Uterus (tissue), 4 donors: ENCODE results near the gene GRIK3. TPM values are rescaled to one million over a fixed set of nuclear protein-coding genes. Genes with fewer than 3 reads are reported as not detected.

ENCODE experiments used
- DNase-seq, 2 donors: peaks; one replicate each; pipeline ENCODE4 v3.0.0-alpha.2; 2019 to 2020
- H3K27ac ChIP-seq, 2 donors: fragments of 200-600 bp; sonication (generic); 1 replicate in 1 of 2; 2 replicates in 1 of 2; pipeline ENCODE4 v1.5.1; 2016 to 2018
- H3K27me3 ChIP-seq, 2 donors: fragments of 200-600 bp; sonication (generic); one replicate each; pipeline ENCODE4 v1.5.1; 2018 to 2019; ENCODE audit warnings: control low read depth in 1 of 2
- H3K36me3 ChIP-seq, 2 donors: fragments of 200-600 bp; sonication (generic); one replicate each; pipeline ENCODE4 v1.5.1; 2019; ENCODE audit warnings: control low read depth in 1 of 2
- H3K4me1 ChIP-seq, 2 donors: fragments of 200-600 bp; sonication (generic); one replicate each; pipeline ENCODE4 v1.5.1; 2018 to 2019; ENCODE audit warnings: control low read depth in 1 of 2
- H3K4me3 ChIP-seq, 2 donors: fragments of 200-600 bp; sonication (generic); 1 replicate in 1 of 2; 2 replicates in 1 of 2; pipeline ENCODE4 v1.5.1; 2018 to 2019; ENCODE audit warnings: mild to moderate bottlenecking in 1 of 2
- H3K9me3 ChIP-seq, 2 donors: fragments of 200-600 bp; sonication (generic); one replicate each; pipeline ENCODE4 v1.5.1; 2019; ENCODE audit warnings: control low read depth in 1 of 2
- POLR2A ChIP-seq, 2 donors: fragments of 450-650 bp; IDR thresholded peaks; one replicate each; pipeline ENCODE4 v1.6.1; 2016; ENCODE audit warnings: antibody characterized with exemption in 2 of 2, mild to moderate bottlenecking in 1 of 2, moderate library complexity in 1 of 2
- intact Hi-C: fragments of 100-400 bp; cut with DNase I; formaldehyde crosslinking; loops from one replicate; pipeline ENCODE4 v1.15.1; 2023; ENCODE audit warnings: low total_unique reads
- total RNA-seq, 4 donors: library from RNA; depleted of rRNA in 3 of 4; stranded (reverse); fragments of >200 nt in 3 of 4; gene quantifications; one replicate each; pipeline versions ENCODE4 v1.1.0 to v1.2.4, GENCODE V29; 2014 to 2023
- TF ChIP-seq, protein P1 (sequence below), 4 experiments: fragments of 200-600 bp in 2 of 4; fragments of 450-650 bp in 2 of 4; sonication (generic) in 2 of 4; IDR thresholded peaks; one replicate each; pipeline ENCODE4 v1.5.1; 2016 to 2019; ENCODE audit warnings: antibody characterized with exemption in 4 of 4, mild to moderate bottlenecking in 2 of 4, moderate library complexity in 1 of 4
- donor health status: DM: yes; HTN: yes; CAD: no.

The GRIK3 gene
- total RNA-seq, 4 donors from 2014 or later = 0.52 to 1.6 TPM; not detected in 2

- no peak for DNase-seq
- intact Hi-C loops = no loop called here
- H3K4me3 ChIP-seq = no peak overlapping the region
- TF ChIP-seq, protein P1, sequence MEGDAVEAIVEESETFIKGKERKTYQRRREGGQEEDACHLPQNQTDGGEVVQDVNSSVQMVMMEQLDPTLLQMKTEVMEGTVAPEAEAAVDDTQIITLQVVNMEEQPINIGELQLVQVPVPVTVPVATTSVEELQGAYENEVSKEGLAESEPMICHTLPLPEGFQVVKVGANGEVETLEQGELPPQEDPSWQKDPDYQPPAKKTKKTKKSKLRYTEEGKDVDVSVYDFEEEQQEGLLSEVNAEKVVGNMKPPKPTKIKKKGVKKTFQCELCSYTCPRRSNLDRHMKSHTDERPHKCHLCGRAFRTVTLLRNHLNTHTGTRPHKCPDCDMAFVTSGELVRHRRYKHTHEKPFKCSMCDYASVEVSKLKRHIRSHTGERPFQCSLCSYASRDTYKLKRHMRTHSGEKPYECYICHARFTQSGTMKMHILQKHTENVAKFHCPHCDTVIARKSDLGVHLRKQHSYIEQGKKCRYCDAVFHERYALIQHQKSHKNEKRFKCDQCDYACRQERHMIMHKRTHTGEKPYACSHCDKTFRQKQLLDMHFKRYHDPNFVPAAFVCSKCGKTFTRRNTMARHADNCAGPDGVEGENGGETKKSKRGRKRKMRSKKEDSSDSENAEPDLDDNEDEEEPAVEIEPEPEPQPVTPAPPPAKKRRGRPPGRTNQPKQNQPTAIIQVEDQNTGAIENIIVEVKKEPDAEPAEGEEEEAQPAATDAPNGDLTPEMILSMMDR (IDR thresholded peaks at IDR 0.05) = no peak
- no peak for TF ChIP-seq POLR2A (IDR thresholded peaks at IDR 0.05)
- H3K36me3 ChIP-seq = no peaks in the 10 kb centered on the region
- no peaks in the 10 kb centered on the region for H3K27me3 ChIP-seq
- no peak overlapping the region for H3K27ac ChIP-seq
- H3K4me1 ChIP-seq = no peaks in the 10 kb centered on the region
- H3K9me3 ChIP-seq = no peaks in the 10 kb centered on the region
Measured at GRCh38 chr1:36814083-36814482, 220.2 kb downstream of the GRIK3 start.

DNA sequence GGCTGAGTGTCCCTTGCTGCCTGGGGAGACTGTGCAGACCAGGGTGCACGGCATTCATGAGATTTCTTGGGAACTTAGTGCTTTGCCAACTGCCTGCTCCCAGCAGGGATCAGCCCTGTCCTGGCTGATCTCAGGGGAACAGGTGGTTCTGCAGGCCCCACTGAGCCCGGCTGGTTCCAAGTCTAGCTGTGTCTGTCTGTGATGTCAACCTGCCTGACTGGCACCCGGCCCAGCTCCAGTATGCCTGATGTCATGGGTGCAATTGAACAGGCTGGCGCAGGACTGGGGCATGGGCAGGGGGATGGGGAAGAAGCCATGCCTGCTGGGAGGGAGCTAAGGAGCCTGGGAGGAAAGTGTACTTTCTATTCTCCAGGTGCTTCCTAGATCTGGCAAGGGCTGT, 227.1 kb downstream of the GRIK3 start:
- no peaks in the 10 kb centered on the region for H3K4me1 ChIP-seq
- no peak for DNase-seq
- intact Hi-C loops = no loop called here
- H3K9me3 ChIP-seq = no peaks in the 10 kb centered on the region
- H3K36me3 ChIP-seq = no peaks in the 10 kb centered on the region
- TF ChIP-seq, protein P1 (IDR thresholded peaks at IDR 0.05) = no peak
- TF ChIP-seq POLR2A (IDR thresholded peaks at IDR 0.05) = no peak
- H3K27ac ChIP-seq = no peak overlapping the region
- H3K27me3 ChIP-seq = no peaks in the 10 kb centered on the region
- no peak overlapping the region for H3K4me3 ChIP-seq

DNA sequence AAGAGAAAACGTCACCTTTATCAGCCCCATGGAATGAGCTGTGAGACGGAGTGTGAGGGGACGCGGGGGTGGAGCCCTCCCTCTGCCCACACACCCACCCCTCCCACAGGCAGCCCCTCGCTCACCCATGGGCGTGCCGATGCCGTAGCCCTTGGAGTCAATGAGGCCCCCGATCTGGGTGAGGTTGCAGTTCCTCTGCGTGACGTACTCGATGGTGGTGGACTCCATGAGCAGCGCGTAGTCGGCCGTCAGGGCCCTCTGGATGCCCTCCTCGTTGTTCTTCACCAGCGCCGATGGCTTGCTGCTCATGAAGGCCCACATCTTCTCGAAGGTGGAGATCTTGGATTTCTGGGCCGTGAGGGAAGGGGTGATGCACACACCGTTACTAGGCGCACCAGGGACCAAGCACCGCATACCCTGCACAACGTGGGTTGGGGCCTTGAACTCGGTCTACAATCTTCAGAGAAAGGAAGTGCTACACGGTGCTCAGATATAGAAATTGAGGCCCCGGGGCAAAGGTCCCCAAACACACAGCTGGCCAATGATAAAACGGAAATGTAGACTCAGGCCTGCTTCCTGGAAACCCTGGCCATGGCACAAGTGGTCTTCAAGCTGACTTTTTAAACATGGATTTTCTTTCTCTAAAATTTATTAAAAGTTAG, 228.2 kb downstream of the GRIK3 start:
- Histone ChIP-seq H3K9me3 (no peaks in the 10 kb centered on the region), H3K27me3 (no peaks in the 10 kb centered on the region), H3K4me1 (no peaks in the 10 kb centered on the region), H3K27ac (no peak overlapping the region), H3K4me3 (no peak overlapping the region), H3K36me3 (no peaks in the 10 kb centered on the region)
- no peak for DNase-seq
- TF ChIP-seq, protein P1 (IDR thresholded peaks at IDR 0.05) = no peak
- TF ChIP-seq POLR2A (IDR thresholded peaks at IDR 0.05) = no peak
- intact Hi-C loops = no loop called here

GRCh38 chr1:36804669-36805314, 229.5 kb downstream of the GRIK3 start:
- intact Hi-C loops = no loop called here
- H3K4me1 ChIP-seq = no peaks in the 10 kb centered on the region
- TF ChIP-seq, protein P1 (IDR thresholded peaks at IDR 0.05) = no peak
- no peak for TF ChIP-seq POLR2A (IDR thresholded peaks at IDR 0.05)
- H3K4me3 ChIP-seq = no peak overlapping the region
- DNase-seq = no peak
- H3K36me3 ChIP-seq = no peaks in the 10 kb centered on the region
- H3K9me3 ChIP-seq = no peaks in the 10 kb centered on the region
- H3K27ac ChIP-seq = no peak overlapping the region
- H3K27me3 ChIP-seq = no peaks in the 10 kb centered on the region

GRCh38 chr1:36803868-36804570, 230.3 kb downstream of the GRIK3 start:
- intact Hi-C loops = no loop called here
- H3K27ac ChIP-seq = no peak overlapping the region
- H3K4me1 ChIP-seq = no peaks in the 10 kb centered on the region
- H3K27me3 ChIP-seq = no peaks in the 10 kb centered on the region
- no peaks in the 10 kb centered on the region for H3K9me3 ChIP-seq
- no peak for DNase-seq
- no peak overlapping the region for H3K4me3 ChIP-seq
- H3K36me3 ChIP-seq = no peaks in the 10 kb centered on the region
- TF ChIP-seq, protein P1 (IDR thresholded peaks at IDR 0.05) = no peak
- no peak for TF ChIP-seq POLR2A (IDR thresholded peaks at IDR 0.05)
